Keratinocyte (primary cell): ENCODE results near the gene NANOS2. TPM values are rescaled to one million over a fixed set of nuclear protein-coding genes. Genes with fewer than 3 reads are reported as not detected.

Experiments used
- DNase-seq: peaks from one replicate; pipeline ENCODE4 v3.0.0-alpha.2; 2011; ENCODE audit warnings: low read depth, missing footprints, low spot score
- FAIRE-seq: peaks from 2 replicates; lab custom pipeline; 2011; peaks lifted over from hg19 to GRCh38; lab: Jason Lieb, UNC
- H2AFZ ChIP-seq: 2 replicates; pipeline ENCODE4 v1.6.0; 2012; ENCODE audit warnings: low read length, control low read depth, inconsistent platforms; ENCODE audit not compliant: control insufficient read depth
- H3K27ac ChIP-seq: 2 replicates; pipeline ENCODE4 v1.5.1; 2011; ENCODE audit warnings: low read length; ENCODE audit not compliant: control insufficient read depth, insufficient read depth
- H3K27me3 ChIP-seq: 3 replicates; pipeline ENCODE4 v1.6.0; 2011; ENCODE audit warnings: low read length; ENCODE audit not compliant: control insufficient read depth, insufficient read depth; ENCODE audit errors: extremely low read depth
- H3K36me3 ChIP-seq, 2 experiments: 2 replicates in 1 of 2; 3 replicates in 1 of 2; pipeline ENCODE4 v1.5.1; 2011; ENCODE audit warnings: low read length in 2 of 2, mild to moderate bottlenecking in 1 of 2; ENCODE audit not compliant: control insufficient read depth in 2 of 2, insufficient read depth in 2 of 2; ENCODE audit errors: extremely low read depth in 1 of 2
- H3K4me1 ChIP-seq: 3 replicates; pipeline ENCODE4 v1.5.1; 2011; ENCODE audit warnings: low read length; ENCODE audit not compliant: control insufficient read depth, insufficient read depth; ENCODE audit errors: extremely low read depth
- H3K4me2 ChIP-seq: 3 replicates; pipeline ENCODE4 v1.6.0; 2011; ENCODE audit warnings: low read depth, low read length; ENCODE audit not compliant: control insufficient read depth, insufficient read depth; ENCODE audit errors: extremely low read depth
- H3K4me3 ChIP-seq, 3 experiments: fragments of 200-600 bp in 1 of 3; sonication (generic) in 1 of 3; 2 replicates in 2 of 3; 3 replicates in 1 of 3; pipeline ENCODE4 v1.5.1; 2011 to 2016; ENCODE audit warnings: low read length in 3 of 3, mild to moderate bottlenecking in 3 of 3, control low read depth in 2 of 3, inconsistent platforms in 1 of 3, low read depth in 1 of 3, mixed read lengths in 1 of 3, mixed run types in 1 of 3, moderate library complexity in 1 of 3; ENCODE audit not compliant: control insufficient read depth in 2 of 3, insufficient read depth in 2 of 3; ENCODE audit errors: extremely low read depth in 1 of 3
- H3K79me2 ChIP-seq: 2 replicates; pipeline ENCODE4 v1.6.0; 2012; ENCODE audit warnings: low read length; ENCODE audit not compliant: control insufficient read depth, insufficient read depth
- H3K9ac ChIP-seq: 3 replicates; pipeline ENCODE4 v1.6.0; 2011; ENCODE audit warnings: low read length; ENCODE audit not compliant: control insufficient read depth, insufficient read depth; ENCODE audit errors: extremely low read depth
- H3K9me1 ChIP-seq: 3 replicates; pipeline ENCODE4 v1.6.0; 2011; ENCODE audit warnings: low read length; ENCODE audit not compliant: control insufficient read depth, insufficient read depth; ENCODE audit errors: extremely low read depth
- H3K9me3 ChIP-seq: 2 replicates; pipeline ENCODE4 v1.5.1; 2012; ENCODE audit warnings: low read depth, low read length; ENCODE audit not compliant: control insufficient read depth
- H4K20me1 ChIP-seq: 3 replicates; pipeline ENCODE4 v1.6.0; 2011; ENCODE audit warnings: low read length; ENCODE audit not compliant: control insufficient read depth, insufficient read depth; ENCODE audit errors: extremely low read depth
- EZH2 ChIP-seq: IDR thresholded peaks from one replicate; pipeline ENCODE4 v1.6.1; 2012; ENCODE audit warnings: inconsistent platforms, mild to moderate bottlenecking, low read length, moderate library complexity
- dilution Hi-C: fragments of 300-500 bp; cut with MboI; formaldehyde crosslinking; loops from one replicate; pipeline ENCODE4 v1.7.0; 2020; ENCODE audit warnings: low sequenced_read_pairs; ENCODE audit not compliant: extremely low pct_ligation_motif_present
- polyA plus RNA-seq, 5 experiments: library from polyadenylated mRNA; depleted of rRNA in 3 of 5; stranded (reverse) in 3 of 5; stranded (forward) in 1 of 5; unstranded in 1 of 5; fragments of >200 nt; gene quantifications; 1 replicate in 1 of 5; 2 replicates in 3 of 5; 3 replicates in 1 of 5; pipeline versions ENCODE4 v1.2.1 to v1.2.3, GENCODE V29; 2011 to 2012; ENCODE audit warnings: missing spikeins in 2 of 5, low read depth in 1 of 5, low replicate concordance in 1 of 5
- TF ChIP-seq, protein P1 (sequence below), 3 experiments: IDR thresholded peaks in 1 of 3; conservative IDR thresholded peaks in 1 of 3; optimal IDR thresholded peaks in 1 of 3; 2 replicates in 2 of 3; 3 replicates in 1 of 3; pipeline versions ENCODE3 to v1.5.1; 2011; ENCODE audit warnings: low read length in 3 of 3, mild to moderate bottlenecking in 3 of 3, moderate library complexity in 2 of 3, control low read depth in 1 of 3, inconsistent platforms in 1 of 3; ENCODE audit not compliant: insufficient read depth in 2 of 3; ENCODE audit errors: extremely low read depth in 1 of 3

NANOS2 gene
- polyA plus RNA-seq, 1 donor (not counting 4 experiments of a cell fraction or from before 2014, with no cell fraction given): not detected

DNA sequence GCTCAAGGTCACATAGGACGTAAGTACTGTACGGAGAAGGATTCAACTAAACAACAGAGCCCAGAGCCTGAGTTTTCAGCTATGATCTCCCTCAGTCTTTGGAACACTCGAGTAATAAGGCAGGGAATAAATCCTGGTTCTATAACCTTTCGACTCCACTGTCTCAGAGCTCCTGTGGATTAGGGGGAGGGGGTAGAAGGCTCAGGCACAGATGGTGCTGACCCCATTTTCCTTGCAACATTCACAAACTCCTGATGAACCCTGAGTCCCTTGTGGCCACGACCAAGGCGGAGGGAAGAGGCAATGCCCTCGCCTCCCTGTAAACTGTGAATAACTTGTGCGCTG is 37.7 kb upstream of the NANOS2 start:
- H3K4me2 ChIP-seq: no peak overlapping the region
- dilution Hi-C loops: no loop called here

DNA sequence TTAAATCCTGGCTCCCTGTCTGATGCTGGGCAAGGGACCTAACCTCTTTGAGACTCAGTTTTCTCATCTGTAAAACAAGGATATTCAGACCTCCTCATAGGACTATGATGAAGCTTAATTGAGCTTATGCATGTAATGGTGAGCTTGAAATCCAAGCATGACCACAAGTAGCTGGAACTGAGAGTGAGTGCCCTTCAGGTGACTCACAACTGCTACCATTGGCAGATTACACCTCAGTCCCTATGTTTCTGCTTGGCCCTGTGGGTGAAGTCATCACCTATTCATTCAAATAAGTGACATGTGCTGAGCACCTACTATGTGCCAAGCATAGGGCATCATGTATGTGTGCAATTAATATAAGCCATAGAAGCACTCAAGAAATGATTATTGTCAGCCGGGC is 33.3 kb upstream of the NANOS2 start:
- Histone ChIP-seq H3K4me1 (peaks cover 6% of the 10 kb centered on the region), H3K9me1 (no peaks in the 10 kb centered on the region), H3K9ac (no peak overlapping the region), H3K27me3 (no peaks in the 10 kb centered on the region), H3K79me2 (no peaks in the 10 kb centered on the region), H3K36me3 (no peaks in the 10 kb centered on the region), H3K27ac (no peak overlapping the region), H3K9me3 (no peaks in the 10 kb centered on the region), H3K4me3 (no peak overlapping the region), H4K20me1 (no peaks in the 10 kb centered on the region), H3K4me2 (no peak overlapping the region), H2AFZ (no peak overlapping the region)
- no peak for TF ChIP-seq EZH2
- TF ChIP-seq, protein P1, sequence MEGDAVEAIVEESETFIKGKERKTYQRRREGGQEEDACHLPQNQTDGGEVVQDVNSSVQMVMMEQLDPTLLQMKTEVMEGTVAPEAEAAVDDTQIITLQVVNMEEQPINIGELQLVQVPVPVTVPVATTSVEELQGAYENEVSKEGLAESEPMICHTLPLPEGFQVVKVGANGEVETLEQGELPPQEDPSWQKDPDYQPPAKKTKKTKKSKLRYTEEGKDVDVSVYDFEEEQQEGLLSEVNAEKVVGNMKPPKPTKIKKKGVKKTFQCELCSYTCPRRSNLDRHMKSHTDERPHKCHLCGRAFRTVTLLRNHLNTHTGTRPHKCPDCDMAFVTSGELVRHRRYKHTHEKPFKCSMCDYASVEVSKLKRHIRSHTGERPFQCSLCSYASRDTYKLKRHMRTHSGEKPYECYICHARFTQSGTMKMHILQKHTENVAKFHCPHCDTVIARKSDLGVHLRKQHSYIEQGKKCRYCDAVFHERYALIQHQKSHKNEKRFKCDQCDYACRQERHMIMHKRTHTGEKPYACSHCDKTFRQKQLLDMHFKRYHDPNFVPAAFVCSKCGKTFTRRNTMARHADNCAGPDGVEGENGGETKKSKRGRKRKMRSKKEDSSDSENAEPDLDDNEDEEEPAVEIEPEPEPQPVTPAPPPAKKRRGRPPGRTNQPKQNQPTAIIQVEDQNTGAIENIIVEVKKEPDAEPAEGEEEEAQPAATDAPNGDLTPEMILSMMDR (optimal IDR thresholded peaks at IDR 0.05 in 1 of 3, IDR thresholded peaks at IDR 0.05 in 1 of 3, conservative IDR thresholded peaks at IDR 0.05 in 1 of 3; ENCODE audit: extremely low read depth in 1 of 3, insufficient read depth in 2 of 3, low read length in 3 of 3): no peak
- FAIRE-seq (peak; percentile 57), DNase-seq (no peak)
- dilution Hi-C loops: no loop called here

More for the DNA sequence above, 37.7 kb upstream of the NANOS2 start:
- H4K20me1 ChIP-seq: no peaks in the 10 kb centered on the region
- H3K36me3 ChIP-seq: no peaks in the 10 kb centered on the region
- H2AFZ ChIP-seq: no peak overlapping the region
- H3K4me1 ChIP-seq: peaks cover 31% of the 10 kb centered on the region
- no peak overlapping the region for H3K9ac ChIP-seq
- DNase-seq: no peak
- no peak overlapping the region for H3K27ac ChIP-seq
- H3K9me1 ChIP-seq: no peaks in the 10 kb centered on the region
- TF ChIP-seq EZH2: no peak
- TF ChIP-seq, protein P1 (optimal IDR thresholded peaks at IDR 0.05 in 1 of 3, IDR thresholded peaks at IDR 0.05 in 1 of 3, conservative IDR thresholded peaks at IDR 0.05 in 1 of 3; ENCODE audit: extremely low read depth in 1 of 3, insufficient read depth in 2 of 3, low read length in 3 of 3): no peak
- H3K27me3 ChIP-seq: no peaks in the 10 kb centered on the region
- no peak overlapping the region for H3K4me3 ChIP-seq
- FAIRE-seq: no peak
- no peaks in the 10 kb centered on the region for H3K9me3 ChIP-seq
- no peaks in the 10 kb centered on the region for H3K79me2 ChIP-seq
